Hepatic stellate cell (primary cell): Measurements from ENCODE around the gene CMC4.

Source experiments
- DNase-seq: peaks from one replicate; pipeline ENCODE4 v3.0.0; 2011; ENCODE audit warnings: low spot score

CMC4 gene

DNA sequence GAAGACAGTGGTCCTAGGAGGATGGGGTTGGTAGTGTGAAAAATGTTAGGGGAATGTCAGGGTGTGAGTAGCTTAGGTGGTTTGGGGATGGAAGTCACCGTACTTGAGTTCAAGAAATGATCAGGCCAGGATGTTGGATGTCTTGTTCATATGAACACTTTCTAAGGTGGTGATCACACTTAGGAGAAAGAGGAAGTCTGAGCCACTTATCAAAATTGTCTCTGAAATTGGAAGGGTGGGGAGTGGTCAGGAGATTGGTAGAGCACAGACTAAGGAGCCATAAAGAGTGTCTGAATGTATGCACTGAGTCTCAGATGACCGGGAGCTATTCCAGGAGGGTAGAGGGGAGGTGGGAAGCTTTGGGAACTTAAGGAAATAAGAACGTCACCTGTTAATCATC is 17.3 kb downstream of the CMC4 start:
- DNase-seq, result no peak

- no peak for DNase-seq
Observed at GRCh38 chrX:155052738-155053498, 18.0 kb downstream of the CMC4 start.

- peak; percentile 21 for DNase-seq
Observed at GRCh38 chrX:155048977-155049619, 21.8 kb downstream of the CMC4 start.

- DNase-seq, result no peak
Observed at GRCh38 chrX:155046811-155047528, 24.0 kb downstream of the CMC4 start.

DNA sequence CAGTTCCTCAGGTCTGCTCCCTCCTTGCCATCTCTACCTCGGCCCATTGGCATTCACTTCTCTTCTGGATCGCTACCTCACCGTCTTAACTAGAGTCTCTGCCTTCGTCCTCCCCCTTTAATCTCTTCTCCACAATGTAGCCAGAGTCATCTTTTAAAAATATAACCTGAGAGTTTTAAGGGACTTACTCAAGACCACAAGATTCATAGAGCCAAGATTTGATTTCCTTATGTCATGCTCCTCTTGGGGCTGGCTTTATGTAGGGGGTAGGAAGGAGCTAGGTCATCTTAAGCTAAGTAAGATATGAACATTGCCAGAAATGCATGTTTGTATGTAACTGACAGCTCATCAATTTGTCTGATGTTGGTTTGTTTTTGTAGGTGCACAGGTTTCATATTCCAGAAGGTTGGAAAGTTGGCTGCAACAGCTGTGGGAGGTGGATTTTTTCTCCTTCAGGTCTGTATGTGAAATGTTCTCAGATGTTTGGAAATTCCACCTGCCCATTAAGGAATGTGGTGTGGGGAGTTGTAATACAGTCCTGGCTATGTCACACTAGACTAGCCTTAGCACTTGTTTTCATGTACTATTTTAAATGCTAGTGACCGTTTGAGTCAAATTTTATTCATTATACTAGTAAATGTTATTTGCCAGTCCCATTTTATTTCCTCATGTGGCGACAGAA is 24.7 kb downstream of the CMC4 start:
- DNase-seq, result no peak

GRCh38 chrX:155035688-155036087 is 35.2 kb downstream of the CMC4 start:
- DNase-seq, result no peak

DNA sequence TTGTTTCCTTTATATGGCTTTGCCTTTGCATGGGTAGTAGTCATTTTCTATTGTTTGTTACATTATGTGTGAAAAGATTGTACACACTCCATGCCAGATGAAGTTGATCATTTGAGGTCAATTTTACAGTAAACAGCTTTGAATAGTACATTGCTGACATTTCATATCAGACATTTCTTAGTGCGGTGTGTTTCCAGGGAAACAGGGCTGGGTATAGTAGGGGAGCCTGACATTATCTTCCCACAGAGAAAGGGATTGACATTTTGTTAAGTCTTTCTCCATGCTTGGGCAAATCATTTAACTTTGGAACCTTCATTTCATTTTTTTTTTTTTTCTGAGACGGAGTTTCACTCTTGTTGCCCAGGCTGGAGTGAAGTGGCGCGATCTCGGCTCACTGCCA is 39.3 kb downstream of the CMC4 start:
- no peak for DNase-seq

DNA sequence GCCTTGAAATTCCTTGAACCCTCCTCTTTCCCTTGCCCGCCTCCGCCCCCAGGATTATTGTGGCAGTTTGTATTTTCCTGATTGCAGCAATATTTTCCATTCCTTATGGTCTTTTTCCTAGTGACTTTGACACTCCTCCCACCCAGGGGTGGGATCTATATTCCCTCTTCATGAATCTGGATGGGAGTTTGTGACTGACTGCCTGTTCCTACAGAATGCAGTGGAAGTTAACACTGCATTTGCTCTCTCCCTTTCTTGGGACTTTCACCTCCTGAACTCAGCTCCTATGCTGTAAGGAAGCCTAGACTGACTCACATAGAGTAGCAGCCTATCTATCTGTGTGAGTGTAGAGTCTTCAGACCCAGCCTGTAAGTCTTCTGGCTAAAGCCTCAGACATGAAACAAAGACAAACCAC is 42.1 kb downstream of the CMC4 start:
- no peak for DNase-seq

- DNase-seq, result no peak
Observed at GRCh38 chrX:155028129-155028528, 42.8 kb downstream of the CMC4 start.

GRCh38 chrX:155027509-155028066 is 43.3 kb downstream of the CMC4 start:
- no peak for DNase-seq

GRCh38 chrX:155026727-155027508 is 44.0 kb downstream of the CMC4 start, which contains the start of gene FUNDC2:
FUNDC2 (plus strand) TSS chrX:155026844; CDS start chrX:155026939, 95 bp downstream.
- DNase-seq, result peak; percentile 75

DNA sequence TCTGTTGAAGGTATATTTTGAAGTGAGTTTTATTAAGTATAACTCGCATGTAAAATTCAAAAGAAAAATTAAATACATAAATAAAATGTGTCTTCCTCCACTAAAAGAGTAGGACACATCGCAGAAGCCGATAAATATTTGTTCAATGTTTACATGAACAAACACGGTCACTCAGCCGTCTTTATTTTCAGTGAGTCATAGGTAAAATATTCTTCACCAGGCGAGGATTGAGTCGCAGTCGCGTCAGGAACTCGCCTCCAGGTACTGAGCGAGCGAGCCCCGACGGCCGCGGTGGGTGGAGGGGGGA is 44.6 kb downstream of the CMC4 start:
- no peak for DNase-seq

- DNase-seq, result no peak
Observed at GRCh38 chrX:155023907-155024833, 46.8 kb downstream of the CMC4 start.

DNA sequence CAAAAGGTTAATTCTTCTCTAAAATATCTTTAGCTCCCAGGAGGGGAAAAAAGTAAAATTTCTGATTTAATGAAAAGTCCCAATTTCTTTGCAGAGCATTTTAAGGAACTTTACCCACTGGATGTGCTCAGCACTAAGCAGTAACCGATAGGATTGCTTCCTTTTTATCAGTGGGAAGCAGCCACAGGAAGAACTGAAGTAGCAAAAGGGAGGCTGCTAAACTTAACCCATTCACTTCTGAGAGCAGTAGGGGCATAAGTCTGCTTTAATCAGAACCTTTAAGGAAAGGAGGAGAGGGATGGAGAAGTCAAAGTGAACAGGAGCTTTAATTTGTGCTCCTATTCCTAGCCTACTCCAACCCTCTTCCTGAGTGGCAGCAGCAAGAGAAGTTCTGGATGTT is 48.4 kb downstream of the CMC4 start, which contains the start of gene F8:
Gene F8, minus strand, starts transcription at position 139 of the 400 bp plus-strand sequence. CDS start 171 bp downstream, outside the sequence.
- DNase-seq, result no peak

GRCh38 chrX:155020591-155020990 is 50.3 kb downstream of the CMC4 start:
- DNase-seq, result no peak
